HepG2 (cell line): ENCODE measurements around the gene DAAM1. TPM values are rescaled to one million over a fixed set of nuclear protein-coding genes. Genes with fewer than 3 reads are reported as not detected.

Experiments used
- CREM ChIP-seq, 2 experiments: sonication (generic) in 1 of 2; formaldehyde crosslinking in 1 of 2; IDR thresholded peaks; 2 replicates each; pipeline versions ENCODE4 v1.4.0 to v1.6.1; 2016 to 2020; ENCODE audit warnings: antibody characterized with exemption in 1 of 2, mild to moderate bottlenecking in 1 of 2, missing genetic modification reagents in 1 of 2
- EP300 ChIP-seq, 3 experiments: sonication (generic) in 1 of 3; formaldehyde crosslinking in 1 of 3; IDR thresholded peaks; 2 replicates each; pipeline versions ENCODE4 v1.5.1 to v1.6.1; 2011 to 2020; ENCODE audit warnings: low read depth in 2 of 3, low read length in 2 of 3, borderline replicate concordance in 1 of 3, improper control_type of control experiment in 1 of 3, mild to moderate bottlenecking in 1 of 3, missing genetic modification reagents in 1 of 3, moderate library complexity in 1 of 3
- HNRNPL ChIP-seq: fragments of 200-400 bp; formaldehyde crosslinking; IDR thresholded peaks from 2 replicates; pipeline ENCODE4 v1.6.1; 2017; ENCODE audit warnings: mild to moderate bottlenecking, low read depth, low read length
- HOXA3 ChIP-seq: sonication (generic); formaldehyde crosslinking; IDR thresholded peaks from 2 replicates; pipeline ENCODE4 v1.5.0; 2020; ENCODE audit warnings: missing genetic modification reagents
- IKZF4 ChIP-seq: sonication (generic); formaldehyde crosslinking; IDR thresholded peaks from 2 replicates; pipeline ENCODE4 v1.5.1; 2020; ENCODE audit warnings: borderline replicate concordance, mild to moderate bottlenecking, low read depth, missing genetic modification reagents; ENCODE audit errors: not compliant biosample characterization
- NFKB2 ChIP-seq: sonication (generic); formaldehyde crosslinking; IDR thresholded peaks from 2 replicates; pipeline ENCODE4 v1.4.0; 2020; ENCODE audit warnings: missing genetic modification reagents, borderline replicate concordance
- NPAS2 ChIP-seq: sonication (generic); formaldehyde crosslinking; IDR thresholded peaks from 2 replicates; pipeline ENCODE4 v1.8.0; 2022; ENCODE audit warnings: mild to moderate bottlenecking, missing genetic modification reagents, borderline replicate concordance
- PLRG1 ChIP-seq: fragments of 450-650 bp; conservative IDR thresholded peaks from 2 replicates; pipeline ENCODE4 v1.6.1; 2016
- POLR2AphosphoS5 ChIP-seq: IDR thresholded peaks from 2 replicates; pipeline ENCODE4 v1.6.1; 2012; ENCODE audit warnings: low read depth, low read length
- RNF2 ChIP-seq: fragments of 450-650 bp; conservative IDR thresholded peaks from 2 replicates; pipeline ENCODE4 v1.6.1; 2016; ENCODE audit warnings: low read depth
- SALL2 ChIP-seq: sonication (generic); formaldehyde crosslinking; IDR thresholded peaks from 2 replicates; pipeline ENCODE4 v1.8.1; 2023; ENCODE audit warnings: mild to moderate bottlenecking, missing genetic modification reagents, inconsistent platforms
- TAF1 ChIP-seq: sonication (generic); formaldehyde crosslinking; IDR thresholded peaks from 2 replicates; pipeline ENCODE4 v1.4.0; 2020; ENCODE audit warnings: missing genetic modification reagents
- TBX3 ChIP-seq: fragments of 450-650 bp; IDR thresholded peaks from 2 replicates; pipeline ENCODE4 v1.6.1; 2017; ENCODE audit warnings: antibody characterized with exemption, mild to moderate bottlenecking, inconsistent platforms, borderline replicate concordance
- ZFP36L1 ChIP-seq: sonication (generic); formaldehyde crosslinking; IDR thresholded peaks from 2 replicates; pipeline ENCODE4 v1.8.0; 2022; ENCODE audit warnings: mild to moderate bottlenecking, missing genetic modification reagents, moderate library complexity
- ZSCAN9 ChIP-seq: IDR thresholded peaks from 2 replicates; pipeline ENCODE4 v1.6.1; 2016; ENCODE audit warnings: borderline replicate concordance
- polyA plus RNA-seq, 8 experiments: library from polyadenylated mRNA; depleted of rRNA in 3 of 8; stranded (reverse) in 7 of 8; unstranded in 1 of 8; fragments of >200 nt; fragmentation: Illumina TruSeq in 4 of 8; extraction: Trizol in 4 of 8; gene quantifications; 2 replicates each; pipeline versions ENCODE4 v1.2.1 to v1.2.3, GENCODE V29; 2011 to 2016; ENCODE audit warnings: low read depth in 4 of 8, missing spikeins in 1 of 8, mixed read lengths in 1 of 8; ENCODE audit not compliant: insufficient read depth in 1 of 8
- total RNA-seq, 5 experiments: library from RNA; depleted of rRNA; stranded (reverse); fragments of >200 nt; fragmentation: Illumina TruSeq; extraction: Trizol; gene quantifications; 2 replicates each; pipeline ENCODE4 v1.2.3, GENCODE V29; 2016; ENCODE audit warnings: low read depth in 1 of 5
- TF ChIP-seq, protein P1 (sequence below): sonication (generic); formaldehyde crosslinking; IDR thresholded peaks from 2 replicates; pipeline ENCODE4 v1.4.0; 2020; ENCODE audit warnings: mild to moderate bottlenecking, missing genetic modification reagents
- TF ChIP-seq, protein P2 (sequence below): sonication (generic); formaldehyde crosslinking; IDR thresholded peaks from 2 replicates; pipeline ENCODE4 v1.4.0; 2020; ENCODE audit warnings: missing genetic modification reagents, borderline replicate concordance
- TF ChIP-seq, protein P3 (sequence below): sonication (generic); formaldehyde crosslinking; conservative IDR thresholded peaks from 2 replicates; pipeline ENCODE4 v1.4.0; 2020; ENCODE audit warnings: mild to moderate bottlenecking, missing genetic modification reagents, moderate library complexity

DAAM1 gene
- total and polyA plus RNA-seq, 2 of the 13 experiments (the other 11 are each of a cell fraction or from before 2014, with no cell fraction given): 10.9 to 24.5 TPM

DNA sequence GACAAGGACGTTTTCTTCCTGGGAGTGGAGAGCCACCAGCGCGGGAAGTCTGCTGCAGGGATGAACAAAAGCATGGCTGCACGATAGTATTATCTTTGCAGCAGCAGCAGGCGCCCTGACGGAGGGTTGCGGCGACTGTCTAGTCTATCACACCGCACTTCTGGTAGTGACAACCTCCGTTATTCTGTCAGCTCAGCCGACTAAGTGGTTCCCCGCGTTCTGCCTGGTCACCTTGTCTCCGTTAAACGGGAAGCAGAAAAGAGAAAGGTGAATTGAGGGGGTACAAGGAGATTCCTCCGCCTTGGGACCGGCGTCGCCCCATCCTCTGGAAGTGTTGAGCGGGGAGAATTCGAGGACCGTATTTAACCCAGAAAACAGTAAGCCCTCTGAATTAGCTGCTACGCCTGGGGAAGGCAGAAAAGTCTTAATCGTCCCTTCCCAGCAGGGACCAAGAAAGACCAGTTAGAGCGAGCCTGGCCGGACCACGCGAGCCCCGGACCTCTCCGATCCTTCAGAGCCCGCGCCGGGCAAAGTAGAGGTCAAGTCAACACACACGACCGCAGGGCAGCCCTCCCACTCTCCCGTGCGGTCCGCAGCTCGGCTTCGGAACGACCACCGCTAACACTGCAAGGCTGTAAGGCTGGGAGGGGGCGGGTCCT is 536 bp upstream of the DAAM1 start (continued):
- TF ChIP-seq, protein P1, sequence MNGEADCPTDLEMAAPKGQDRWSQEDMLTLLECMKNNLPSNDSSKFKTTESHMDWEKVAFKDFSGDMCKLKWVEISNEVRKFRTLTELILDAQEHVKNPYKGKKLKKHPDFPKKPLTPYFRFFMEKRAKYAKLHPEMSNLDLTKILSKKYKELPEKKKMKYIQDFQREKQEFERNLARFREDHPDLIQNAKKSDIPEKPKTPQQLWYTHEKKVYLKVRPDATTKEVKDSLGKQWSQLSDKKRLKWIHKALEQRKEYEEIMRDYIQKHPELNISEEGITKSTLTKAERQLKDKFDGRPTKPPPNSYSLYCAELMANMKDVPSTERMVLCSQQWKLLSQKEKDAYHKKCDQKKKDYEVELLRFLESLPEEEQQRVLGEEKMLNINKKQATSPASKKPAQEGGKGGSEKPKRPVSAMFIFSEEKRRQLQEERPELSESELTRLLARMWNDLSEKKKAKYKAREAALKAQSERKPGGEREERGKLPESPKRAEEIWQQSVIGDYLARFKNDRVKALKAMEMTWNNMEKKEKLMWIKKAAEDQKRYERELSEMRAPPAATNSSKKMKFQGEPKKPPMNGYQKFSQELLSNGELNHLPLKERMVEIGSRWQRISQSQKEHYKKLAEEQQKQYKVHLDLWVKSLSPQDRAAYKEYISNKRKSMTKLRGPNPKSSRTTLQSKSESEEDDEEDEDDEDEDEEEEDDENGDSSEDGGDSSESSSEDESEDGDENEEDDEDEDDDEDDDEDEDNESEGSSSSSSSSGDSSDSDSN: peak; percentile 5; the same call in 1 of the 2 replicates
- TF ChIP-seq RNF2 (no peak), IKZF4 (no peak), POLR2AphosphoS5 (peak; percentile 78), SALL2 (CRISPR knock-in tag) (peak; percentile 22; the same call in 1 of the 2 replicates), TAF1 (CRISPR knock-in tag) (peak; percentile 60; the same call in 1 of the 2 replicates), NFKB2 (CRISPR knock-in tag) (peak; percentile 47; the same call in 1 of the 2 replicates), HNRNPL (no peak), EP300 (IDR thresholded peaks at IDR 0.05; ENCODE audit: low read depth in 2 of 2, low read length in 2 of 2) (0 out of 4 replicates have a peak, but pooled peaks of 1 of the 2 experiments have one; percentile 6), EP300 (CRISPR knock-in tag; IDR thresholded peaks at IDR 0.05; ENCODE audit: borderline replicate concordance) (no peak), ZSCAN9 (CRISPR knock-in tag) (no peak), ZFP36L1 (CRISPR knock-in tag) (no peak), PLRG1 (no peak), CREM (IDR thresholded peaks at IDR 0.05) (no peak), CREM (CRISPR knock-in tag; IDR thresholded peaks at IDR 0.05) (no peak), TBX3 (no peak), HOXA3 (CRISPR knock-in tag) (no peak; the same call in 1 of the 2 replicates), NPAS2 (CRISPR knock-in tag) (no peak)
- TF ChIP-seq, protein P2, sequence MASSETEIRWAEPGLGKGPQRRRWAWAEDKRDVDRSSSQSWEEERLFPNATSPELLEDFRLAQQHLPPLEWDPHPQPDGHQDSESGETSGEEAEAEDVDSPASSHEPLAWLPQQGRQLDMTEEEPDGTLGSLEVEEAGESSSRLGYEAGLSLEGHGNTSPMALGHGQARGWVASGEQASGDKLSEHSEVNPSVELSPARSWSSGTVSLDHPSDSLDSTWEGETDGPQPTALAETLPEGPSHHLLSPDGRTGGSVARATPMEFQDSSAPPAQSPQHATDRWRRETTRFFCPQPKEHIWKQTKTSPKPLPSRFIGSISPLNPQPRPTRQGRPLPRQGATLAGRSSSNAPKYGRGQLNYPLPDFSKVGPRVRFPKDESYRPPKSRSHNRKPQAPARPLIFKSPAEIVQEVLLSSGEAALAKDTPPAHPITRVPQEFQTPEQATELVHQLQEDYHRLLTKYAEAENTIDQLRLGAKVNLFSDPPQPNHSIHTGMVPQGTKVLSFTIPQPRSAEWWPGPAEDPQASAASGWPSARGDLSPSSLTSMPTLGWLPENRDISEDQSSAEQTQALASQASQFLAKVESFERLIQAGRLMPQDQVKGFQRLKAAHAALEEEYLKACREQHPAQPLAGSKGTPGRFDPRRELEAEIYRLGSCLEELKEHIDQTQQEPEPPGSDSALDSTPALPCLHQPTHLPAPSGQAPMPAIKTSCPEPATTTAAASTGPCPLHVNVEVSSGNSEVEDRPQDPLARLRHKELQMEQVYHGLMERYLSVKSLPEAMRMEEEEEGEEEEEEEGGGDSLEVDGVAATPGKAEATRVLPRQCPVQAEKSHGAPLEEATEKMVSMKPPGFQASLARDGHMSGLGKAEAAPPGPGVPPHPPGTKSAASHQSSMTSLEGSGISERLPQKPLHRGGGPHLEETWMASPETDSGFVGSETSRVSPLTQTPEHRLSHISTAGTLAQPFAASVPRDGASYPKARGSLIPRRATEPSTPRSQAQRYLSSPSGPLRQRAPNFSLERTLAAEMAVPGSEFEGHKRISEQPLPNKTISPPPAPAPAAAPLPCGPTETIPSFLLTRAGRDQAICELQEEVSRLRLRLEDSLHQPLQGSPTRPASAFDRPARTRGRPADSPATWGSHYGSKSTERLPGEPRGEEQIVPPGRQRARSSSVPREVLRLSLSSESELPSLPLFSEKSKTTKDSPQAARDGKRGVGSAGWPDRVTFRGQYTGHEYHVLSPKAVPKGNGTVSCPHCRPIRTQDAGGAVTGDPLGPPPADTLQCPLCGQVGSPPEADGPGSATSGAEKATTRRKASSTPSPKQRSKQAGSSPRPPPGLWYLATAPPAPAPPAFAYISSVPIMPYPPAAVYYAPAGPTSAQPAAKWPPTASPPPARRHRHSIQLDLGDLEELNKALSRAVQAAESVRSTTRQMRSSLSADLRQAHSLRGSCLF: no peak
- TF ChIP-seq, protein P3, sequence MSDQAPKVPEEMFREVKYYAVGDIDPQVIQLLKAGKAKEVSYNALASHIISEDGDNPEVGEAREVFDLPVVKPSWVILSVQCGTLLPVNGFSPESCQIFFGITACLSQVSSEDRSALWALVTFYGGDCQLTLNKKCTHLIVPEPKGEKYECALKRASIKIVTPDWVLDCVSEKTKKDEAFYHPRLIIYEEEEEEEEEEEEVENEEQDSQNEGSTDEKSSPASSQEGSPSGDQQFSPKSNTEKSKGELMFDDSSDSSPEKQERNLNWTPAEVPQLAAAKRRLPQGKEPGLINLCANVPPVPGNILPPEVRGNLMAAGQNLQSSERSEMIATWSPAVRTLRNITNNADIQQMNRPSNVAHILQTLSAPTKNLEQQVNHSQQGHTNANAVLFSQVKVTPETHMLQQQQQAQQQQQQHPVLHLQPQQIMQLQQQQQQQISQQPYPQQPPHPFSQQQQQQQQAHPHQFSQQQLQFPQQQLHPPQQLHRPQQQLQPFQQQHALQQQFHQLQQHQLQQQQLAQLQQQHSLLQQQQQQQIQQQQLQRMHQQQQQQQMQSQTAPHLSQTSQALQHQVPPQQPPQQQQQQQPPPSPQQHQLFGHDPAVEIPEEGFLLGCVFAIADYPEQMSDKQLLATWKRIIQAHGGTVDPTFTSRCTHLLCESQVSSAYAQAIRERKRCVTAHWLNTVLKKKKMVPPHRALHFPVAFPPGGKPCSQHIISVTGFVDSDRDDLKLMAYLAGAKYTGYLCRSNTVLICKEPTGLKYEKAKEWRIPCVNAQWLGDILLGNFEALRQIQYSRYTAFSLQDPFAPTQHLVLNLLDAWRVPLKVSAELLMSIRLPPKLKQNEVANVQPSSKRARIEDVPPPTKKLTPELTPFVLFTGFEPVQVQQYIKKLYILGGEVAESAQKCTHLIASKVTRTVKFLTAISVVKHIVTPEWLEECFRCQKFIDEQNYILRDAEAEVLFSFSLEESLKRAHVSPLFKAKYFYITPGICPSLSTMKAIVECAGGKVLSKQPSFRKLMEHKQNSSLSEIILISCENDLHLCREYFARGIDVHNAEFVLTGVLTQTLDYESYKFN (CRISPR knock-in tag): peak; percentile 12; the same call in 1 of the 2 replicates
